NCI-H146 (cell line): ENCODE data around the gene FLG.
"Not testable (repeated sequence)": the region's sequence is repeated elsewhere in the genome, so short reads cannot be mapped to it uniquely, and the experiment has no call there.

ENCODE experiments used
- DNase-seq: peaks from one replicate; lab custom pipeline; 2025; lab: John Stamatoyannopoulos, UW

The FLG gene

GRCh38 chr1:152256394-152256793 is 68.6 kb downstream of the FLG start:
- DNase-seq = not testable (repeated sequence)
